Activated B cell treated with CpG ODN at 0.5 μM for 24 hours (primary cell): ENCODE results near the gene MINDY4B. TPM values are rescaled to one million over a fixed set of nuclear protein-coding genes. Genes with fewer than 3 reads are reported as not detected.

Experiments
- ATAC-seq: fragments of 200-7000 bp; cut with Tn5 transposase; one replicate; pipeline ENCODE4 v1.10.0; 2021; ENCODE audit warnings: low read depth, mild to moderate bottlenecking, moderate library complexity
- CTCF ChIA-PET: fragments of 350-600 bp; sonication (Branson Sonifier 250); formaldehyde crosslinking; loops from one replicate; lab custom pipeline; 2021; ENCODE audit warnings: antibody characterized with exemption; lab: Charles Lee
- POLR2A ChIA-PET: fragments of 350-600 bp; sonication (Branson Sonifier 250); formaldehyde crosslinking; loops from one replicate; lab custom pipeline; 2021; ENCODE audit warnings: antibody characterized with exemption; lab: Charles Lee
- DNase-seq: peaks from one replicate; pipeline ENCODE4 v3.0.0; 2022
- H3K27ac Mint-ChIP-seq: one replicate; pipeline ENCODE4 v1.8.0; 2020; ENCODE audit warnings: mixed read lengths
- H3K27me3 Mint-ChIP-seq: one replicate; pipeline ENCODE4 v1.8.0; 2021; ENCODE audit warnings: mixed read lengths
- H3K36me3 Mint-ChIP-seq: one replicate; pipeline ENCODE4 v1.8.0; 2021; ENCODE audit warnings: low read depth, mixed read lengths
- H3K4me1 Mint-ChIP-seq: one replicate; pipeline ENCODE4 v1.8.0; 2021; ENCODE audit warnings: mixed read lengths
- H3K4me3 Mint-ChIP-seq: one replicate; pipeline ENCODE4 v1.8.0; 2020; ENCODE audit warnings: mild to moderate bottlenecking, mixed read lengths
- H3K9me3 Mint-ChIP-seq: one replicate; pipeline ENCODE4 v1.8.0; 2020; ENCODE audit warnings: mixed read lengths
- intact Hi-C: fragments of 100-400 bp; cut with micrococcal nuclease; formaldehyde crosslinking; loops from one replicate; pipeline ENCODE4 v1.15.1; 2024
- total RNA-seq: library from RNA; stranded (reverse); gene quantifications from 2 replicates; pipeline ENCODE4 v1.2.3, GENCODE V29; 2022
- TF ChIP-seq, protein P1 (sequence below): fragments of 200-600 bp; IDR thresholded peaks from one replicate; pipeline ENCODE4 v1.8.0; 2022; ENCODE audit warnings: antibody characterized with exemption, mild to moderate bottlenecking

The MINDY4B gene
- total RNA-seq, 1 donor from 2014 or later = not detected

DNA sequence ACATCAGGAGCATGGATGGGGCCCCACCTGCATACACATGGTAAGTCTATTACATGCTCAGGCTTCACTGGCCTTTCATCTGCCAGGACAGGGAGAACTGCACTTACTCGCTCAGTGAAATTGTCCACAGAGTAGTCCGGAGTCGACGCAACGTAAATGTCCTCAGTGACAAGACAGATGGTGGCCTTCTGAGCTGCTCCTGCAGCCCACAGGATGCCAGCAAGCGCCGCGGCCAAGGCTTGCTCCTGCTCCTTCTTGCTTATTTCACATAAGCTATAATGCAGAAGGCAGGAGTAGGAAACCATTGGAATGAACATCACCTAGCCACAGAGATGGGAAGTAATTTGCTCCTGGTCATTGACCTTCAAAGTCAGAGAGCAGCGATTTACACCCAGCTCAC is 14.4 kb downstream of the MINDY4B start:
- TF ChIP-seq, protein P1, sequence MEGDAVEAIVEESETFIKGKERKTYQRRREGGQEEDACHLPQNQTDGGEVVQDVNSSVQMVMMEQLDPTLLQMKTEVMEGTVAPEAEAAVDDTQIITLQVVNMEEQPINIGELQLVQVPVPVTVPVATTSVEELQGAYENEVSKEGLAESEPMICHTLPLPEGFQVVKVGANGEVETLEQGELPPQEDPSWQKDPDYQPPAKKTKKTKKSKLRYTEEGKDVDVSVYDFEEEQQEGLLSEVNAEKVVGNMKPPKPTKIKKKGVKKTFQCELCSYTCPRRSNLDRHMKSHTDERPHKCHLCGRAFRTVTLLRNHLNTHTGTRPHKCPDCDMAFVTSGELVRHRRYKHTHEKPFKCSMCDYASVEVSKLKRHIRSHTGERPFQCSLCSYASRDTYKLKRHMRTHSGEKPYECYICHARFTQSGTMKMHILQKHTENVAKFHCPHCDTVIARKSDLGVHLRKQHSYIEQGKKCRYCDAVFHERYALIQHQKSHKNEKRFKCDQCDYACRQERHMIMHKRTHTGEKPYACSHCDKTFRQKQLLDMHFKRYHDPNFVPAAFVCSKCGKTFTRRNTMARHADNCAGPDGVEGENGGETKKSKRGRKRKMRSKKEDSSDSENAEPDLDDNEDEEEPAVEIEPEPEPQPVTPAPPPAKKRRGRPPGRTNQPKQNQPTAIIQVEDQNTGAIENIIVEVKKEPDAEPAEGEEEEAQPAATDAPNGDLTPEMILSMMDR = no peak
- no peak overlapping the region for H3K4me3 Mint-ChIP-seq
- no peak overlapping the region for H3K27ac Mint-ChIP-seq
- ChIA-PET CTCF (no interaction called here), POLR2A (no interaction called here)
- DNase-seq (no peak), ATAC-seq (no peak)
- peaks cover 9% of the 10 kb centered on the region for H3K27me3 Mint-ChIP-seq
- intact Hi-C loops = no loop called here
- H3K4me1 Mint-ChIP-seq = no peaks in the 10 kb centered on the region
- peaks cover 6% of the 10 kb centered on the region for H3K9me3 Mint-ChIP-seq
- H3K36me3 Mint-ChIP-seq = no peaks in the 10 kb centered on the region

DNA sequence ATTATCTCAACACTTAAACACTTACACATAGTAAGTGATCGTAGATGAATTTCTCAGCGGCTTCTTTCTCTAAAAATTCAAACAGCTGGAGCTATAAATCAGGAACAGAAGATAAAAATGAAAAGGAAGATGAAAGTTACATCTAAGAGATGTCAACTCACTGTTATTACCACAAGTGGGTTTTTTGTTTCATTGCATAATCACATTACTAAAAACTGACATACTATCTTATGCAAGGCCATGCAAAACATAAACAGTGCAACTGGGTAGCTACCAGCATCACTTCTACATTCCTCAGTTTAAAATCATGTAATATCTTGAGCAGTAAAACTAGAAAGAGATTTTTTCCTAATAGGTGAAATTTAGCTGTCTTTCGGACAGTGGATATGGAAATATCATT is 14.9 kb downstream of the MINDY4B start:
- Mint-ChIP-seq H3K36me3 (no peaks in the 10 kb centered on the region), H3K9me3 (peaks cover 6% of the 10 kb centered on the region), H3K4me1 (no peaks in the 10 kb centered on the region), H3K4me3 (no peak overlapping the region), H3K27ac (no peak overlapping the region), H3K27me3 (peaks cover 9% of the 10 kb centered on the region)
- ChIA-PET CTCF (no interaction called here), POLR2A (no interaction called here)
- intact Hi-C loops = no loop called here
- no peak for ATAC-seq
- TF ChIP-seq, protein P1 = no peak
- no peak for DNase-seq

DNA sequence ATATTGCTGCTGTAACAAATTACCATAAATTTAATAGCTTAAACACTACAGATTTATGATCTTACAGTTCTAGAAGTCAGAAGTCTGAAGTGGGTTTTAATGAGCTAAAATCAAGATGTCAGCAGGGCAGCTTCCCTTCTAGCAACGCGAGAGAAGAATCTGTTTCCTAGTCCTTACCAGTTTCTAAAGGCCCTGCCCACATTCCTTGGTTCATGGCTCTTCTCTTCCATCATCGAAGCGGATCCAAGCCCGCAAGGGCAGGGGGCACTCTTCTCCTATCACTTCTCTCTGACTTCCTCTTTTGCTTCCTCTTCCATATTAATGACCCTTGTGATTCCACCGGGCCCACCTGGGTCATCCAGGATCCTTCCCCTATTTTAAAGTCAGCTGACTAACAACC is 16.1 kb downstream of the MINDY4B start:
- Mint-ChIP-seq H3K4me3 (no peak overlapping the region), H3K36me3 (no peaks in the 10 kb centered on the region), H3K4me1 (no peaks in the 10 kb centered on the region), H3K27me3 (peaks cover 9% of the 10 kb centered on the region), H3K9me3 (peaks cover 6% of the 10 kb centered on the region), H3K27ac (no peak overlapping the region)
- no peak for ATAC-seq
- POLR2A ChIA-PET = no interaction called here
- TF ChIP-seq, protein P1 = no peak
- CTCF ChIA-PET = no interaction called here
- intact Hi-C loops = no loop called here
- no peak for DNase-seq

DNA sequence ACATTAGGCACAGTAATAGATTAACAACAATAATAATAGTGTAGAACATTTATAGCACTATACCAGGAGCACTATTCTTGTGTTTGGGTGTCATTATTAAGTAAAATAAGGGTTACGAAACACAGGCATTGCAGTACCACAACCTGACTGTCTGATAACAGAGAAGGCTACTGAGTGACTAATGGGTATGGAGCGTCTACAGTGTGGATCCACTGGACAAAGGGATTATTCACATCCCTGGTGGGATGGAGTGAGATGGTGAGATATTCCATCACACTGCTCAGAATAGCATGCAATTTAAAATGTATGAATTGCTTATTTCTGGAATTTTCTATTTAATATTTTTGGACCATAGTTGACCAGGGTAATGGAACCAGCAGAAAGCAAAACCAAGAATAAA is 18.2 kb downstream of the MINDY4B start:
- ChIA-PET CTCF (no interaction called here), POLR2A (no interaction called here)
- ATAC-seq = no peak
- TF ChIP-seq, protein P1 = no peak
- intact Hi-C loops = no loop called here
- Mint-ChIP-seq H3K27me3 (peaks cover 9% of the 10 kb centered on the region), H3K36me3 (no peaks in the 10 kb centered on the region), H3K27ac (no peak overlapping the region), H3K9me3 (peaks cover 6% of the 10 kb centered on the region), H3K4me3 (no peak overlapping the region), H3K4me1 (no peaks in the 10 kb centered on the region)
- no peak for DNase-seq

DNA sequence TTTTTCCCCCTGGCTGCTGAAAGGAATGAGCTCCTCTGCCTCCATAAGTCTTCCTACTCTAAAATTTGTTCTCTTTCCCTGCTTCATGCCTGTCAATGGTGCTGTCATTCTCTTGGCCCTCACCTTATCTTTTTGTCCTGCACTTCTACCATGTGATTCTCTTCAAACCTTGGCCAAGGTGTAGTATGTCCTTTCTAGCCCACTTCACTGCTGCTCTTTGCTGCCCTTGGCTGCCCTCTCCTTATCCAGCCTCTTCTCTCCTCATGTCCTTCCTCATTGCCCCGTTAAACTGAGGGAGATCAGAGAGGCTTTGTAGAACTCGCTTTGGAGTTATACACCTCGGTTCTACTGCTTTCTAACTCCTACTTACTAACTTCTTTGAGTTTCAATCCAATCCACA is 19.7 kb downstream of the MINDY4B start:
- Mint-ChIP-seq H3K4me3 (no peak overlapping the region), H3K4me1 (no peaks in the 10 kb centered on the region), H3K27me3 (peaks cover 12% of the 10 kb centered on the region), H3K36me3 (no peaks in the 10 kb centered on the region), H3K27ac (no peak overlapping the region), H3K9me3 (peaks cover 6% of the 10 kb centered on the region)
- POLR2A ChIA-PET = no interaction called here
- CTCF ChIA-PET = no interaction called here
- DNase-seq (no peak), ATAC-seq (no peak)
- TF ChIP-seq, protein P1 = no peak
- intact Hi-C loops = no loop called here
